Ishikawa (cell line): ENCODE results near the gene TMC3.

Experiments used
- EP300 ChIP-seq: IDR thresholded peaks from 2 replicates; pipeline ENCODE4 v1.6.1; 2012; ENCODE audit warnings: borderline replicate concordance
- TAF1 ChIP-seq: IDR thresholded peaks from 2 replicates; pipeline ENCODE4 v1.6.1; 2012; ENCODE audit warnings: low read depth, mild to moderate bottlenecking
- YY1 ChIP-seq: IDR thresholded peaks from 2 replicates; pipeline ENCODE4 v1.6.1; 2012; ENCODE audit warnings: low read depth
- TF ChIP-seq, protein P1 (sequence below): IDR thresholded peaks from 2 replicates; pipeline ENCODE4 v1.6.1; 2012; ENCODE audit warnings: low read depth, mild to moderate bottlenecking

DNA sequence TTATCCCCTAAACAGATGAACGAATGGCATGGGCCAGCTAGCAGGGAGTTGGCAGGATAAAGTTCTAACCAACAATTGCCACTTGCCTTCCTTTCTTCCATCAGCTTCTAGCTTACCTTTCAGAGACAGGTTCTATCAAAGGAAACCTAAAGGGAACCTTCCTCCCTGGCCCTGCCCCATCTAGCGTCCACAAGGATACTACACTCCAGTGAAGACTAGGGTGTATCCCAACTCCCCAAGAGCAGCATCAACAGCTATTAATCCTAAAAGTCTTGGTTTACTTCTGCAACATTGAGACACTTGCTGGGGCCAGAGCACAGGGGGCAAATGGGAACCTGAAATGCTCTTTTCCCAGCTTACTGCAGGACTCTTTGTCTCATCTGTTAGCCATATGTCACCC, 37.0 kb upstream of the TMC3 start:
- TF ChIP-seq EP300 (no peak), YY1 (no peak), TAF1 (no peak)
- TF ChIP-seq, protein P1, sequence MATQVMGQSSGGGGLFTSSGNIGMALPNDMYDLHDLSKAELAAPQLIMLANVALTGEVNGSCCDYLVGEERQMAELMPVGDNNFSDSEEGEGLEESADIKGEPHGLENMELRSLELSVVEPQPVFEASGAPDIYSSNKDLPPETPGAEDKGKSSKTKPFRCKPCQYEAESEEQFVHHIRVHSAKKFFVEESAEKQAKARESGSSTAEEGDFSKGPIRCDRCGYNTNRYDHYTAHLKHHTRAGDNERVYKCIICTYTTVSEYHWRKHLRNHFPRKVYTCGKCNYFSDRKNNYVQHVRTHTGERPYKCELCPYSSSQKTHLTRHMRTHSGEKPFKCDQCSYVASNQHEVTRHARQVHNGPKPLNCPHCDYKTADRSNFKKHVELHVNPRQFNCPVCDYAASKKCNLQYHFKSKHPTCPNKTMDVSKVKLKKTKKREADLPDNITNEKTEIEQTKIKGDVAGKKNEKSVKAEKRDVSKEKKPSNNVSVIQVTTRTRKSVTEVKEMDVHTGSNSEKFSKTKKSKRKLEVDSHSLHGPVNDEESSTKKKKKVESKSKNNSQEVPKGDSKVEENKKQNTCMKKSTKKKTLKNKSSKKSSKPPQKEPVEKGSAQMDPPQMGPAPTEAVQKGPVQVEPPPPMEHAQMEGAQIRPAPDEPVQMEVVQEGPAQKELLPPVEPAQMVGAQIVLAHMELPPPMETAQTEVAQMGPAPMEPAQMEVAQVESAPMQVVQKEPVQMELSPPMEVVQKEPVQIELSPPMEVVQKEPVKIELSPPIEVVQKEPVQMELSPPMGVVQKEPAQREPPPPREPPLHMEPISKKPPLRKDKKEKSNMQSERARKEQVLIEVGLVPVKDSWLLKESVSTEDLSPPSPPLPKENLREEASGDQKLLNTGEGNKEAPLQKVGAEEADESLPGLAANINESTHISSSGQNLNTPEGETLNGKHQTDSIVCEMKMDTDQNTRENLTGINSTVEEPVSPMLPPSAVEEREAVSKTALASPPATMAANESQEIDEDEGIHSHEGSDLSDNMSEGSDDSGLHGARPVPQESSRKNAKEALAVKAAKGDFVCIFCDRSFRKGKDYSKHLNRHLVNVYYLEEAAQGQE = no peak
